ENCODE measurements around the gene KDM3A.

- TF ChIP-seq CTCF (conservative IDR thresholded peaks at IDR 0.05 in 1 of 2, IDR thresholded peaks at IDR 0.05 in 1 of 2; ENCODE audit: extremely low read depth in 1 of 2, insufficient read depth in 1 of 2, low read depth in 1 of 2, low read length in 2 of 2) (no peak), EZH2 (IDR thresholded peaks at IDR 0.05; ENCODE audit: borderline replicate concordance, low read length) (no peak)
These were observed 30.6 kb upstream of the KDM3A start for GRCh38 chr2:86410581-86410980.

All from mammary epithelial cell (primary cell).